Muscle of leg (tissue), 11 donors: ENCODE measurements around the gene ZBED5. TPM values are rescaled to one million over a fixed set of nuclear protein-coding genes. Genes with fewer than 3 reads are reported as not detected.
"Not testable (repeated sequence)": the region's sequence is repeated elsewhere in the genome, so short reads cannot be mapped to it uniquely, and the experiment has no call there.

ENCODE experiments used
- DNase-seq: peaks from one replicate; pipeline ENCODE4 v3.0.0; 2013
- H3K27ac ChIP-seq: one replicate; pipeline ENCODE4 v1.5.1; 2013; ENCODE audit warnings: mild to moderate bottlenecking, low read length, control low read depth
- H3K27me3 ChIP-seq: one replicate; pipeline ENCODE4 v1.6.1; 2013; ENCODE audit warnings: low read length; ENCODE audit not compliant: control insufficient read depth, insufficient read depth
- H3K36me3 ChIP-seq: one replicate; pipeline ENCODE4 v1.6.1; 2013; ENCODE audit warnings: low read length; ENCODE audit not compliant: control insufficient read depth, insufficient read depth
- H3K4me1 ChIP-seq: one replicate; pipeline ENCODE4 v1.6.1; 2013; ENCODE audit warnings: low read length; ENCODE audit not compliant: control insufficient read depth, insufficient read depth
- H3K4me3 ChIP-seq: one replicate; pipeline ENCODE4 v1.5.1; 2013; ENCODE audit warnings: low read length, control low read depth
- H3K9me3 ChIP-seq: replicated peaks from 2 replicates; pipeline ENCODE4 v1.6.1; 2013; ENCODE audit warnings: low read depth, low read length; ENCODE audit not compliant: control insufficient read depth
- WGBS: methylation state at CpG from one replicate; pipeline ENCODE4 v1.1.5; 2013; ENCODE audit warnings: missing lambda C conversion rate; ENCODE audit not compliant: insufficient coverage; 5-methylcytosine and 5-hydroxymethylcytosine counted together
- polyA plus RNA-seq, 8 donors: library from polyadenylated mRNA; unstranded; fragments of 120-200 nt; gene quantifications; one replicate each; pipeline versions ENCODE4 v1.2.1 to v1.2.3, GENCODE V29; 2013; ENCODE audit warnings: inconsistent platforms in 1 of 8, low replicate concordance in 1 of 8; ENCODE audit not compliant: insufficient read length in 8 of 8, insufficient read depth in 1 of 8
- total RNA-seq: library from RNA; stranded (reverse); fragments of 120-200 nt; gene quantifications from one replicate; pipeline ENCODE4 v1.2.4, GENCODE V29; 2013

The ZBED5 gene
- total and polyA plus RNA-seq, 9 donors = 45.4 to 85.0 (median 67.8) TPM

DNA sequence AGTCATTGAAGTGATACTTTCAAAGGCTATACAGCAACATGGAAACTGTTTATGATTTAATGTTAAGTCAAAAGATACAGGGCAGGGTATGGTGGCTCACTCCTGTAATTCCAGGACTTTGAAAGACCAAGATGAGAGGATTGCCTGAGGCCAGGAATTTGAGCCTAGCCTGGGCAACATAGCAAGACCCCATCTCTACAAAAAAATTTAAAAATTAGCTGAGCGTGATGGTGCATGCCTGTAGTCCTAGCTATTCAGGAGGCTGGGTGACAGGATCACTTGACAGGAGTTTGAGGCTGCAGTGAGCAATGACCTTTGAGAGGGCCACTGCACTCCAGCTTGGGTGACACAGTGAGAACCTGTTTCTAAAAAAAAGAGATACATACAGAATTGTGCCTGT lies 39.3 kb upstream of the ZBED5 start:
- Histone ChIP-seq H3K4me1 (peaks cover 34% of the 10 kb centered on the region), H3K36me3 (no peaks in the 10 kb centered on the region), H3K27me3 (no peaks in the 10 kb centered on the region), H3K4me3 (no peak overlapping the region), H3K27ac (no peak overlapping the region), H3K9me3 (no peaks in the 10 kb centered on the region)
- WGBS = no CpG with 5 or more reads among the region's 1 CpG
- no peak for DNase-seq

DNA sequence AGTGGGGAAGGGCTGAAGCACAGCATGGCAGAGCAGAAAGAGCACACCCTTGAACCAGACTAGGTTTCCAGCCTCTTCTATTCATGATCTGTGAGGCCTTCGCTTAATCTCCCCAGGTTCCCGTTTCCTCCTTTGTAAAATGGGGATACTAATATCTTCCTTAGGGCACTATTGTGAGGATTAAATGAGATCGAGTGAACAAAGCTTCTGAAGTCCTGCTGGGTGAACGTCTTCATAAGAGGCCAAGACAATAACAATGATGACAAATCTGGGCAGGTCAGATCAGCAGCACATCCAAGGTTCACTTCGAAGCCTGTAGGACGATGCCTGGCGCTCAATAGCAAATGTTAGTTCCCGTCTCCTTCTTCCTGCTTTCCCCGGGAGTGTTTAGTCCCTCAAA lies 38.6 kb upstream of the ZBED5 start:
- no peaks in the 10 kb centered on the region for H3K36me3 ChIP-seq
- H3K9me3 ChIP-seq = no peaks in the 10 kb centered on the region
- no peaks in the 10 kb centered on the region for H3K27me3 ChIP-seq
- H3K4me1 ChIP-seq = peaks cover 34% of the 10 kb centered on the region
- no peak overlapping the region for H3K27ac ChIP-seq
- DNase-seq = no peak
- no peak overlapping the region for H3K4me3 ChIP-seq
- WGBS = 90% methylated on average over 7 of the region's 9 CpGs

DNA sequence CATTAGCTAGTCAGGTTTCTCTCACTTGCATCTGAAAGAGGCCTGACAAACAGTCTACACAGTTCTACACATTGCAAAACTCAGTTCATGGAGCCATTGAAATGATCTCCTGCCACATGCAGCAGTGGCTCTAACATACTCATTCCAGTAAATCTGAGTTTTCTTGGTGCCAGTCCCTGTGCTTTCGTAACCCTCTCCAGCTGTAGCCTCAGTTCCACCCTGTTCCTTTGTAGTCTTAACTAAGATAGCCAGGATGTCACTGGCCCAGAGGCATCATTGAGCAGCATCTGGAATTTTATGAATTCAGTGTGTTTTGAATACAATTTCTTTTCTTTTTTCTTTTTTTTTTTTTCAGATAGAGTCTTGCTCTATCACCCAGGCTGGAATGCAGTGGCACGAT lies 37.4 kb upstream of the ZBED5 start:
- no peak overlapping the region for H3K4me3 ChIP-seq
- H3K27ac ChIP-seq = no peak overlapping the region

DNA sequence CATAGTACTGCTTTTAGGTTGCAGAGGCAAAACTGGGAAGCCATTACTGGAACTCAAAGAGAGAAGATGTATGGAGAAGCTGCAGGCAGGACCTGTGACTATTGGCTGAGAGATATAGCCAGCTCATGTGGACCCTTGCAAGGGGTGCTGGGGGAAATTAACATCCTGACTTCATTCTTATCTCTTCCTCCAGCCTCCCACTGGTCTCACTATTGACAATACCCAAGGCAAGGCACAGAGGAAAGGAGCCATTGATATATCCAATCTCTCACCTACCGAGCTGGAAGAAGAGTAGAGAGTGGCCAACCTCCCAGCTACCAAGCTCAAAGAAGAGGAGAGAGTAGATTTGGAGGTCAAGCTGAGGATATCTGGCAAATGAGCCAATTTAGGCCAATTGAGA lies 36.8 kb upstream of the ZBED5 start:
- Histone ChIP-seq H3K4me1 (peaks cover 21% of the 10 kb centered on the region), H3K9me3 (no peaks in the 10 kb centered on the region)
- WGBS = no CpG with 5 or more reads among the region's 1 CpG

More for the DNA sequence above, 37.4 kb upstream of the ZBED5 start:
- Histone ChIP-seq H3K9me3 (no peaks in the 10 kb centered on the region), H3K27me3 (no peaks in the 10 kb centered on the region), H3K36me3 (no peaks in the 10 kb centered on the region), H3K4me1 (peaks cover 27% of the 10 kb centered on the region)
- no peak for DNase-seq
- WGBS = no CpG with 5 or more reads among the region's 2 CpGs

DNA sequence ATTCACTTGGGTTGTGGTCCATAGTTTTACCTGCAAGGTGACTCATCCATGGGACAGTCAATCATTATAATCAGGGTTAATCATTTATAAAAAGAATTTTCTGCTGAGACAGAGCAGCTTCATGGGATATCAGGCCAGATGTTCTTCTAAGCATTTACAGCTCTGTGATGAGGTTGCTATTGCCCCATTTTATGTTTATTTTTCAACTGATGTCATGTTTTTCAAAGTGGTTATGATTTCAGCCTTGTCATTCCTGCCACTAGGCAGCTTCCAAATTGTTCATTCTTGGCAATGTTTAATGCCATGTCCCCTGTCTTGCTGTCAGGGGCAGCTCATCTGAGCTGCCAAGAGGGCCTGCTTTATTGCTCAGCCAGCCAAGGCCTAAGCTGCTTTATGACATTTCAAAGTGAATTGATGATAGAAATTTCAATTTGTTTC lies 35.9 kb upstream of the ZBED5 start:
- H3K9me3 ChIP-seq = no peaks in the 10 kb centered on the region
- H3K4me3 ChIP-seq = no peak overlapping the region
- H3K4me1 ChIP-seq = peaks cover 12% of the 10 kb centered on the region
- H3K36me3 ChIP-seq = no peaks in the 10 kb centered on the region
- no peak overlapping the region for H3K27ac ChIP-seq
- H3K27me3 ChIP-seq = no peaks in the 10 kb centered on the region
- no peak for DNase-seq

More for the DNA sequence above, 36.8 kb upstream of the ZBED5 start:
- DNase-seq = no peak
- no peaks in the 10 kb centered on the region for H3K27me3 ChIP-seq
- no peak overlapping the region for H3K27ac ChIP-seq
- H3K36me3 ChIP-seq = no peaks in the 10 kb centered on the region
- H3K4me3 ChIP-seq = no peak overlapping the region

DNA sequence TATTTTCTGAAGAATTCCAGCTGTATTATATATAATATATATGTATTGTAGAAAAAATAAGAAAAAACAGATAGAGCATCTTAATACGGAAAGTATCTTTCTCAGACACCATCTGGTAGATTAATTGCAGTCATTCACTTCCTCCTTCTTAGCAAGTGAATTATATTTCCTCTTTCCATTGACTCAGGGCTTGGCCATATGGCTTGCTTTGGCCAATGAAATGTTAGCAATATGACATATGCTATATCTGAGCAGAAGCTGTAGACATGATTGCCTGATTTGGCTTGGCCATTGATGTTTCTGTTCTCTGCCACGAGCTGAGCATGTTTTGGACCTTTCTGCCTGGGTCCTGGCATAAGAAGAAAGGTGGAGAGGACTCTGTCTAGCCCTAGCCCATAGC lies 34.4 kb upstream of the ZBED5 start:
- DNase-seq = peak; percentile 49
- no peaks in the 10 kb centered on the region for H3K9me3 ChIP-seq
- no peaks in the 10 kb centered on the region for H3K27me3 ChIP-seq
- no CpG with 5 or more reads among the region's 2 CpGs for WGBS
- no peak overlapping the region for H3K27ac ChIP-seq
- no peaks in the 10 kb centered on the region for H3K36me3 ChIP-seq
- no peak overlapping the region for H3K4me3 ChIP-seq
- H3K4me1 ChIP-seq = peaks cover 2% of the 10 kb centered on the region

DNA sequence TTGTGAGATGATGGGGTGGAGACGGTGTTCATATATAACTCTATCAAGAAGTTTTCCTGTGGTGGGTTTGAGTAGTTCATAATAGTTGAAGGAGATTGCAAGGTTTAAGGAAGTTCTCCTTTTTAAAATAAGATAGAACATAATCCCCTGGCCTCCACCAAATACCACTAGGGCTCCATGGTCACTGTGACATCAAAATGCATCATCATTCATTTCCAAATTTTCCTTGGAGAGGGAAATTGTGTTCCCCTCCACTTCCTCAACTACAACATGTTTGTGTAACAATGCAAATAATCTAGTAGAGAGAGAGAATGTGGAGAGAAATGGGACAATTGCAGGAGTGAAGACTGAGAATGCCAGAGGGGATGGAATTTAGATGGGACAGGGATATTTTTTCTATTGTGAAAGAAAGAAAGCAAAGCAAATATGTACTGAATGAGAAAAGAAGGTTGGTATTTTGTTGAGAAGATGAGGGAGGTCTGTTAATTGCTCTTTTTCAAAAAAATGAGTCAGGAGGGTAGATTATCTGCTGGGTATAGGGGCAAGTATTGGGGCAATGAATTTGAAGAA lies 33.4 kb upstream of the ZBED5 start:
- Histone ChIP-seq H3K9me3 (no peaks in the 10 kb centered on the region), H3K36me3 (no peaks in the 10 kb centered on the region), H3K4me3 (no peak overlapping the region), H3K27me3 (no peaks in the 10 kb centered on the region), H3K27ac (no peak overlapping the region), H3K4me1 (peaks cover 1% of the 10 kb centered on the region)
- WGBS = 80% methylated on average over 1 of the region's 1 CpG
- DNase-seq = no peak

DNA sequence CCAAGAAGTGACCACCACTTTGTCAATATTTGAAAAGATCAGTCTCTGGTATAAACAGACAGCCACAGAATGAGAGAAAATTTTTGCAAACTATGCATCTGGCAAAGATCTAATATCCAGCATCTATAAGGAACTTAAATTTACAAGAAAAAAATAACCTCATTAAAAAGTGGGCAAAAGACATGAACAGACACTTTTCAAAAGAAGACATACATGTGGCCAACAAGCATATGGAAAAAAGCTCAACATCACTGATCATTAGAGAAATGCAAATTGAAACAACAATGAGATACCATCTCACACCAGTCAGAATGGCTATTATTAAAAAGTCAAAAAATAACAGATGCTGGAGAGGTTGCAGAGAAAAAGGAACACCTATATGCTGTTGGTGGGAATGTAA lies 32.2 kb upstream of the ZBED5 start:
- H3K36me3 ChIP-seq, DNase-seq, H3K27ac ChIP-seq, H3K27me3 ChIP-seq, H3K4me1 ChIP-seq, H3K4me3 ChIP-seq, H3K9me3 ChIP-seq: not testable (repeated sequence)

DNA sequence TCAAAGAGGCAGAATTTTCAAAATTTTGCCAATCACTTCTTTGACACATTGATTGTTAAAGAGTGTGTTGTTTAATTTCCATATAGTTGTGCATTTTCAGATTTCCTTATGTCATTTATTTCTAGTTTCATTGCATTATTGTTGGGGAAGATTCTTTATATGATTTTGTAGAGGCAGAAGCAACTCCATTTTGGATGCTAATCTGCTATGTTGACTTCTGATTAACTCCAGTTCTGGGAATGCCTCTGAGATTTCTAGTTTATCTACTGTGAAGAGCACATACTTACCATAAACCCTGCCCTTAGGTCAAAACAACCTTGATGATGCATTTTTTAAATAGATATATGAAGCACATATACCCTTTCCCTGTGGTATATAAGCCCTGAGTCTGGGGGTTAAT lies 29.5 kb upstream of the ZBED5 start:
- H3K4me3 ChIP-seq = no peak overlapping the region

DNA sequence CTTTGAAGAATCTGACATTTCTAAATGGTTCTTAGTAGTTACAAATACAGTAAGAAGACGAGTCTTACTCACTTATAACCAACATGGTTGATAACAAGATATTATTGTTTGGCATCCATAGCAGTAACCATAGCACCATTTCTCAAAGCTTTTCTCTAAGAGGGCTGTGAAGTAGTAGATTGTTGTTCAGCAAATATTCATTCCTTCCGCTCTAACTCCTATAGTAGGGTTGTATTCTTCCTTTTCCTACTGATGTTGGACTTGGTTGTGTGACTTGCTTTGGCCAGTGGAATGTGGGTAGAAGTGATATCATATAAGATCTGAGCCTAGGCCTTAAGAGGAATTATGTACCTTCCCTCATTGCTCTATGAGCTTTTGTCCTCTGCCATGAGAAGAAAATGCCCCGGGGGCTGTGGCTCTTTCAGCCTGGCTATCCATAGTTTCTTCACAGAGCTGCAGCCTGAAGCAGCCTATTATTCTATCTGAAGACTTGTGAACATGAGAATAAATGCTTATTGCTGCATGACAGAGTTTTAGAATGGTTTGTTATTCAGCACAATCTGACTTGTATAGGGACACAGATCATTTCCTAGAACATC lies 28.9 kb upstream of the ZBED5 start:
- Histone ChIP-seq H3K36me3 (no peaks in the 10 kb centered on the region), H3K4me3 (no peak overlapping the region), H3K9me3 (no peaks in the 10 kb centered on the region), H3K27ac (no peak overlapping the region), H3K27me3 (no peaks in the 10 kb centered on the region), H3K4me1 (peaks cover 2% of the 10 kb centered on the region)
- no peak for DNase-seq
- no CpG with 5 or more reads among the region's 3 CpGs for WGBS

More for the DNA sequence above, 29.5 kb upstream of the ZBED5 start:
- H3K9me3 ChIP-seq = no peaks in the 10 kb centered on the region
- no peak for DNase-seq
- no peaks in the 10 kb centered on the region for H3K27me3 ChIP-seq
- no peaks in the 10 kb centered on the region for H3K36me3 ChIP-seq
- no peak overlapping the region for H3K27ac ChIP-seq
- H3K4me1 ChIP-seq = peaks cover 2% of the 10 kb centered on the region
